Mammary epithelial cell (primary cell): Measurements from ENCODE around the gene CATSPER2.
"Not testable (repeated sequence)": the region's sequence is repeated elsewhere in the genome, so short reads cannot be mapped to it uniquely, and the experiment has no call there.

ENCODE experiments used
- CTCF ChIP-seq, 2 donors: IDR thresholded peaks in 1 of 2; conservative IDR thresholded peaks in 1 of 2; 2 replicates each; pipeline ENCODE4 v1.5.1; 2011 to 2012; ENCODE audit warnings: inconsistent platforms in 2 of 2, low read length in 2 of 2, mild to moderate bottlenecking in 2 of 2, control low read depth in 1 of 2, low read depth in 1 of 2; ENCODE audit not compliant: insufficient read depth in 1 of 2; ENCODE audit errors: extremely low read depth in 1 of 2
- EZH2 ChIP-seq: IDR thresholded peaks from 2 replicates; pipeline ENCODE4 v1.6.1; 2012; ENCODE audit warnings: low read length, inconsistent platforms, borderline replicate concordance

- not testable (repeated sequence) for TF ChIP-seq CTCF (conservative IDR thresholded peaks at IDR 0.05 in 1 of 2, IDR thresholded peaks at IDR 0.05 in 1 of 2; ENCODE audit: extremely low read depth in 1 of 2, insufficient read depth in 1 of 2, low read depth in 1 of 2, low read length in 2 of 2); EZH2
These were observed 21.7 kb downstream of the CATSPER2 start for GRCh38 chr15:43626937-43627336.
